Activated CD4-positive, alpha-beta T cell treated with anti-CD3 and anti-CD28 coated beads for 48 hours (primary cell): Measurements from ENCODE around the gene MT2A.
"Not testable (repeated sequence)": the region's sequence is repeated elsewhere in the genome, so short reads cannot be mapped to it uniquely, and the experiment has no call there.

Experiments used
- DNase-seq: peaks from one replicate; pipeline ENCODE4 v3.0.0-alpha.2; 2020

The MT2A gene

DNA sequence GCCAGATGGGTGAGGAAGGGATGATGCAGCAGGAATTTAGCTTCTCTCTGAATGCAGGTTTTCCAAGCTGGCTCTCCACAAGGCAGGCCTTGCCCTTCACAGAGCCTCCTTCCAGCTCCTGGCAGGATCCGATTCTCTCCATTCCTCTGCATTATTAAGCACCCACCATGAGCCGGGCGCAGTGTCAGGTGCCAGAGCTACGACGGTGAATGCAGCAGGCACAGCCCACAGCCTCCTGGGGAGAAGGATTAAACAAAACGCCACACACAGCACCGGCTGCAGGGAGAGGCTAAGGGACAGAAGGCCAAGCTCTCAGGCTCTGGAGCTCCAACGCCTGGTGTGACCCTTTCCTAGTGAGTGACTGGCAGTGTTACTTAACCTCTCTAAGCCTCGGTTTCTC lies 7.1 kb upstream of the MT2A start:
- DNase-seq, result no peak

DNA sequence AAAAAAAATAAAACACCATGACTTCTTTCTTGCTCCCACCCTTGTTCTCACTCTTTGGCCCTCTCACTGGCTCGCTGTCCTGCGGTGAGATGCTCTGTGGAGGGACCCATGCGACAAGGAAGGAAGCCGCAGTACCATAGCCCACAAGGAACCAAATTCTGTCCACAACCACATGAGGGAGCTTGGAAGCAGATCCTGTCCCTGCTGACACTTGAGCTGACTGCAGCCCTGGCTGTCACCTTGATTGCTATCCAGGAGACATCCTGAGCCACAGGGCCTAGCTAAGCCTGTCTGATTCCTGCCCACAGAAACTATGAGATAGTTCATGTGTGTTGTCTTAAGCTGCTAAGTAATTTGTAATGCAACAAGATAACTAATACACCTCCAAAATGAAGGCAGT lies 4.8 kb upstream of the MT2A start:
- peak; percentile 23 for DNase-seq

- no peak for DNase-seq
Observed at GRCh38 chr16:56604966-56605365, 3.4 kb upstream of the MT2A start.

DNA sequence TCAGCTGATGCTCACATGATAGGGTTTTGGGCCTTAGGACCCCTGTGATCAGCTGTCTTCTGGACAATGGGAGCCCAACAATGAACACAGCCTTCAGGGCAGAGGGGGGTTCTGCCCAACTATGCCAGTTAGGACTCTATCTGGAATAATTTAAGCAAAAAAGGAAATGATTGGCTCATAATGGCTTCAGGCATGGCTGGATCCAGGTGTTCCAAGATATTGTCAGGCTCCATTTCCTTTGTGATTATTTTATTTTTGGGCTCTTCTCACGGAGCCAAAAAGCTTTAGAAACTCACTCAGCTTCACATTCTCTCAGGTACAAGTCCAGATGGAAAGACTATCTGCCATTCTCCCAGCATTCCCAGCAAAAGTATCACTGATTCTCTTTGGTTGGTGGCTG lies 2.9 kb upstream of the MT2A start:
- no peak for DNase-seq

DNA sequence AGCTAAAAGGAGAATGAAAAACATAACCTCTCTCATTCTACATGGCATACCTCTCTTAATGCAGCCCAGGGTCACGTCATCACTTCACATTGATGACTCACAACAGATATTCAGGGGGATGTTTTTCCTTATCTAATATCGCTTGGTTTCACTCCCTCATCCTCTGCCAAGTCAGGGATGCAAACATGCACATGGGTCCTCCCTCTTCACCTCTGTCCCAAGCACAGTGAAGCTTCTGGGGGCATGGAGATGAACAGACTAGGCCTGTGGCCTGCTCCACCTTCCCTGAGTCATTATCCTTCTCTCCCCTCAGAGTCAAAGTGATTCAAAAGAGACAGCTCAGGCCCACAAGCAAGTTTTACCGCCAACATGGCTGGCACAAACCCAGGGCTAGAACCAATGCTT lies 2.3 kb upstream of the MT2A start:
- DNase-seq, result peak; percentile 37

DNA sequence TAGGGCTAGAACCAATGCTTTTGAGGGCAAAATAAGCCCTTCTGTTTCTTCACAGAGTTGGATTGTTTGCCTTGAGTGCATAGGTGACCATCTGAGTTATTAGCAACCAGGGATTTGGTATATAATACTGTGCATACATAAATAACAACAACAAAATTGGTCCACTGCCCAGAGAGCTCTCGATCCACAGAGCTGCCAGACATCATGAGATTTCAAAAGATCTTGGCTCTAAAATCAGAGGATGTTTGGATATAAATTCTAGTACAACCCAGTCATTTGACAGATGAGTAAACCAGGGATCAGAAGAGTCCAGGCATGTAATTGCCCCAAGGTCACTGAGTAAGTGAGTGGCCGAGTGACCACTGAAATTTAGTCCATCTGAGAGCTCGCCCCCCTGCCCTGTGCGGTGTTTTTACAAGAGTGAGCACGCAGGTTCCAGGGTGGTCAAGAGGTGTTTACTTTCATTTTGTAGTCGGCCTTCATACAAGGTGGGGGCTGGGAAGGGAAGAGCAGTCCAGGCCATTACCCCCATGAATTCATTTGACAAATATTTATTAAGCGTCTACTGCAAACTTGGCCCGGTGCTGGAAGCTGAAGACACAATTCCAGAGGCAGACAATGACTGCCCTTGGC lies 1.8 kb upstream of the MT2A start:
- DNase-seq, result no peak

- no peak for DNase-seq
Observed at GRCh38 chr16:56607109-56607618, 1.2 kb upstream of the MT2A start.

GRCh38 chr16:56607675-56608042 lies 725 bp upstream of the MT2A start:
- no peak for DNase-seq

DNA sequence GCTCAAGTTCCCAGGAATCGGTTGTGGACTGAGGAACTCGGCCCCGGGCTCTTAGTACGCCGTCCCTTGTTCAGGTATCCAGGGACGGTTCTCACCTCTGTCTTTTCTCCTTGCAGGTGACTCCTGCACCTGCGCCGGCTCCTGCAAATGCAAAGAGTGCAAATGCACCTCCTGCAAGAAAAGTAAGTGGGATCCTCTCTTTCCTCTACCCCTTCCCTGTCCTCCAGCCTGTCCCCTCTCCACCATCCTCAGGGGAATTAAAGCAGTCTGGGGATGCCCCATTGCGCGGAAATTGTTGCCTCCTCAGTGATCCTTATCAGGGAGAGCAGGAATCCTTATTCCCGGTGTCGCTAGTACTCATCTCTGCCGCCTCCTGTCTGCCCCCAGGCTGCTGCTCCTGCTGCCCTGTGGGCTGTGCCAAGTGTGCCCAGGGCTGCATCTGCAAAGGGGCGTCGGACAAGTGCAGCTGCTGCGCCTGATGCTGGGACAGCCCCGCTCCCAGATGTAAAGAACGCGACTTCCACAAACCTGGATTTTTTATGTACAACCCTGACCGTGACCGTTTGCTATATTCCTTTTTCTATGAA lies 585 bp downstream of the MT2A start:
- DNase-seq, result peak; percentile 26

DNA sequence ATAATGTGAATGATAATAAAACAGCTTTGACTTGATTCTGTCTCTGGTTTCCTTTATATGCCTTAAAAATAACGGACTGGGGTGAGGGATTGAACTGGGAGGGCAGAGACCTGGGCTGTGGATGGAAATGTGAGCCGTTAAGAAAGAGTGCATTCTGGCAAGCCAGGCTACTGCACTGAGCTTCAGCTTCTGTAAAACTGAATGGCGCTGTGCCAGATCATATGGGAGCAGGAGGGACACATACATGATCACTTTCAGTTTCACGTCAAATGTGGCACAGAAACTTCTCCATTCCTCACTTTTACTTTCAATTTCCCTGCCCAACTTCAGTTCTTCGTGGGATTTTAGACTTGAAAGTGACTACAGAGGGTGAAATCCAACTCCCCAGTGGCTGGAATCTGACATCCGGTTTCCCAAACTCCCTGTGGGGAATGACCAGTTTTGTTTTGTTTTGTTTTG lies 1.1 kb downstream of the MT2A start:
- DNase-seq, result peak; percentile 88

DNA sequence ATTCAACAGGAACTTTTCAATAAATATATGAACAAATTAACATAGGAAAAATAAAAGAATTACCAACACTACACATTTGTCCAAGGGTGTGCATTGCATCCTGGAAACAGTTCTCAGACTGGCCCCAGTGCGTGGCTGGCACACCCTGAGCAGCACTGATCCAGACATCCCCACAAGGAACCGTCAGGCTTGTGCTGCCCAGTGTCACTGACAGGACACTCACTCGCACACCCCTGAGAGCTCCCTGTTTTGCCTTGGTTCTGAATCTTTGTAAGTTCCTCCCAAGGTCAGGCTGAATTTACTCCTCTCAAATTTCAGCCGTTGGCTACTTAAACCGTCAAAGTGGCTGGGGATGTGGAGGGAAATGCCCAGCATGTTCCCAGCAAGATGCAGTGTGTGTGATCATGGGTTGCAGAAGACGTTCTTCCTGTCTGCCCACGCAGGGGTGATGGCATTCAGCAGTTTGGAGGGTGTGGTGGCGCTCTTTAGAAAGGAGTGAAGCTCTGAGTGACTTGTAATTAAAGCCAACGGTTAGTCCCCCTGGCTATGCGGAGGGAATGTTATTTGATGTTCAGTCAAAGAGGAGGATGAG lies 1.7 kb downstream of the MT2A start:
- peak; percentile 88 for DNase-seq

- no peak for DNase-seq
Observed at GRCh38 chr16:56610609-56611111, 2.3 kb downstream of the MT2A start.

- peak; percentile 28 for DNase-seq
Observed at GRCh38 chr16:56611281-56611833, 3.0 kb downstream of the MT2A start.

DNA sequence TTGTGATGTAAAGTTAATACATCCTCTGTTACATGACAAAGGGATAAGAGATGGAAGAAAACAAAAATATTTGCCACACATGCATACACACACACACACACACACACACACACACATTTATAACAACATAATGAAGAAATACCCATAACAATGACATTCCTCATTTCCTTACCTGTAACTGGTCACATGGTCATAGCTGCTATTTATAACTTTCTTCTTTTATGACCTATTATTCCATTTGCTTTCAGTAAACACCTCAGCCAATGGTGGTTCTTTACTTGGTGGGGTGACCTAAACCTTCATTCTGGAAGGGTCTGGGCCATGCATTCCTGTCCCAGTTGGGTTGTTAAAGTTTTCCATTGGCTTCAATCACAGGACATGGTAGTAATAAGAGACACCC lies 5.3 kb downstream of the MT2A start:
- DNase-seq, result no peak

DNA sequence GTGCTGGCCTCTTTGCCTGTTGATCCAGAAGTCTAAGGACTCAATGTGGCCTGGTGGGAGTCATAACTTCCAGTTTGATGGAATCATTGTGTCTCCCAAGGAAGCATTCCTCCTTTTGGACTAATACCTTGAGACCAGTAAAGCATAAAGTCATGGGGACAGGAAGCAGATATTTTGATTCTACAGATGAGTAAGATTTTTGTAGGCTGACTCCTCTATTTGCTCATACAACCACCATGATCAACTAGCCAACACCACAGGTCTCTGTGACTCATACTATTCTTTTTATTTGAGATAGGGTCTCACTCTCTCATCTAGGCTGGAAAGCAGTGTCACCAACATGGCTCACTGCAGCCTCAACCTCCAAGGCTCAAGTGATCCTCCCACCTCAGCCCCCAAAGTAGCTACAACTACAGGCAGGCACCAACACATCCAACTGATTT lies 6.2 kb downstream of the MT2A start:
- peak; percentile 52 for DNase-seq

GRCh38 chr16:56615353-56615752 lies 7.0 kb downstream of the MT2A start:
- no peak for DNase-seq

GRCh38 chr16:56616608-56617211 lies 8.3 kb downstream of the MT2A start:
- no peak for DNase-seq

- peak; percentile 84 for DNase-seq
Observed at GRCh38 chr16:56617212-56618085, 9.1 kb downstream of the MT2A start.

GRCh38 chr16:56618138-56618537 lies 9.8 kb downstream of the MT2A start:
- DNase-seq, result no peak

GRCh38 chr16:56620339-56620897 lies 12.0 kb downstream of the MT2A start:
- no peak for DNase-seq

- not testable (repeated sequence) for DNase-seq
Observed at GRCh38 chr16:56621665-56622445, 13.5 kb downstream of the MT2A start.
